ENCODE results near the gene CCNI2. TPM values are rescaled to one million over a fixed set of nuclear protein-coding genes. Genes with fewer than 3 reads are reported as not detected.

Gene CCNI2
- total RNA-seq, 1 donor from 2014 or later, result not detected

GRCh38 chr5:132754947-132755346, 7.7 kb downstream of the CCNI2 start:
- peak; percentile 57 for TF ChIP-seq CTCF (IDR thresholded peaks at IDR 0.05)
- Mint-ChIP-seq H3K36me3 (ENCODE audit: low read depth) (peaks cover 26% of the 10 kb centered on the region), H3K9me3 (ENCODE audit: low read depth) (no peaks in the 10 kb centered on the region), H3K4me3 (ENCODE audit: unreplicated experiment) (no peak overlapping the region), H3K4me1 (ENCODE audit: low read depth) (peaks cover 10% of the 10 kb centered on the region), H3K27ac (ENCODE audit: unreplicated experiment) (no peak overlapping the region), H3K27me3 (ENCODE audit: low read depth) (no peaks in the 10 kb centered on the region)
- no peak for DNase-seq (ENCODE audit: low spot score)

- no peak for DNase-seq (ENCODE audit: low spot score)
- peaks cover 2% of the 10 kb centered on the region for H3K4me1 Mint-ChIP-seq (ENCODE audit: low read depth)
- TF ChIP-seq CTCF (IDR thresholded peaks at IDR 0.05), result no peak
- H3K9me3 Mint-ChIP-seq (ENCODE audit: low read depth), result no peaks in the 10 kb centered on the region
- H3K4me3 Mint-ChIP-seq (ENCODE audit: unreplicated experiment), result no peak overlapping the region
- H3K27ac Mint-ChIP-seq (ENCODE audit: unreplicated experiment), result no peak overlapping the region
- no peaks in the 10 kb centered on the region for H3K27me3 Mint-ChIP-seq (ENCODE audit: low read depth)
- peaks cover 38% of the 10 kb centered on the region for H3K36me3 Mint-ChIP-seq (ENCODE audit: low read depth)
These were observed 9.3 kb downstream of the CCNI2 start for GRCh38 chr5:132756542-132756941.

GRCh38 chr5:132758451-132758850, 11.2 kb downstream of the CCNI2 start:
- H3K4me3 Mint-ChIP-seq (ENCODE audit: unreplicated experiment), result no peak overlapping the region
- no peaks in the 10 kb centered on the region for H3K9me3 Mint-ChIP-seq (ENCODE audit: low read depth)
- no peaks in the 10 kb centered on the region for H3K4me1 Mint-ChIP-seq (ENCODE audit: low read depth)
- no peak for TF ChIP-seq CTCF (IDR thresholded peaks at IDR 0.05)
- no peaks in the 10 kb centered on the region for H3K27me3 Mint-ChIP-seq (ENCODE audit: low read depth)
- peaks cover 51% of the 10 kb centered on the region for H3K36me3 Mint-ChIP-seq (ENCODE audit: low read depth)
- DNase-seq (ENCODE audit: low spot score), result no peak
- no peak overlapping the region for H3K27ac Mint-ChIP-seq (ENCODE audit: unreplicated experiment)

- Mint-ChIP-seq H3K27ac (ENCODE audit: unreplicated experiment) (no peak overlapping the region), H3K4me1 (ENCODE audit: low read depth) (no peaks in the 10 kb centered on the region), H3K27me3 (ENCODE audit: low read depth) (no peaks in the 10 kb centered on the region), H3K36me3 (ENCODE audit: low read depth) (peaks cover 54% of the 10 kb centered on the region), H3K4me3 (ENCODE audit: unreplicated experiment) (no peak overlapping the region), H3K9me3 (ENCODE audit: low read depth) (no peaks in the 10 kb centered on the region)
- no peak for TF ChIP-seq CTCF (IDR thresholded peaks at IDR 0.05)
- DNase-seq (ENCODE audit: low spot score), result no peak
These were observed 12.2 kb downstream of the CCNI2 start for GRCh38 chr5:132759114-132760048.

GRCh38 chr5:132760049-132760420, 12.8 kb downstream of the CCNI2 start:
- H3K27ac Mint-ChIP-seq (ENCODE audit: unreplicated experiment), result no peak overlapping the region
- peaks cover 59% of the 10 kb centered on the region for H3K36me3 Mint-ChIP-seq (ENCODE audit: low read depth)
- H3K27me3 Mint-ChIP-seq (ENCODE audit: low read depth), result no peaks in the 10 kb centered on the region
- H3K4me3 Mint-ChIP-seq (ENCODE audit: unreplicated experiment), result no peak overlapping the region
- no peaks in the 10 kb centered on the region for H3K9me3 Mint-ChIP-seq (ENCODE audit: low read depth)
- H3K4me1 Mint-ChIP-seq (ENCODE audit: low read depth), result no peaks in the 10 kb centered on the region
- no peak for TF ChIP-seq CTCF (IDR thresholded peaks at IDR 0.05)
- DNase-seq (ENCODE audit: low spot score), result no peak
